Karpas-422 (cell line): Measurements from ENCODE around the gene ADAM22. TPM values are rescaled to one million over a fixed set of nuclear protein-coding genes. Genes with fewer than 3 reads are reported as not detected.
A peak's percentile ranks its signal among the peaks of the same experiment; 100 is the strongest.
"Not testable (repeated sequence)": the region's sequence is repeated elsewhere in the genome, so short reads cannot be mapped to it uniquely, and the experiment has no call there.

Source experiments
- DNase-seq: peaks from one replicate; pipeline ENCODE4 v3.0.0-alpha.2; 2015
- H2AFZ ChIP-seq: fragments of 200-600 bp; sonication (generic); 2 replicates; pipeline ENCODE4 v1.6.1; 2014; ENCODE audit warnings: antibody characterized with exemption, low read length, mixed read lengths
- H3K27ac ChIP-seq: fragments of 200-600 bp; sonication (generic); 2 replicates; pipeline ENCODE4 v1.5.1; 2014; ENCODE audit warnings: mild to moderate bottlenecking, low read length, moderate library complexity
- H3K27me3 ChIP-seq: fragments of 200-600 bp; sonication (generic); 2 replicates; pipeline ENCODE4 v1.6.1; 2014; ENCODE audit warnings: low read length, mixed read lengths
- H3K36me3 ChIP-seq: fragments of 200-600 bp; sonication (generic); 2 replicates; pipeline ENCODE4 v1.6.1; 2014; ENCODE audit warnings: low read length, mixed read lengths; ENCODE audit not compliant: insufficient read depth
- H3K4me1 ChIP-seq: fragments of 200-600 bp; sonication (generic); 2 replicates; pipeline ENCODE4 v1.6.1; 2014; ENCODE audit warnings: mild to moderate bottlenecking, low read length, mixed read lengths
- H3K4me2 ChIP-seq: fragments of 200-600 bp; sonication (generic); 2 replicates; pipeline ENCODE4 v1.6.1; 2014; ENCODE audit warnings: low read length, low read depth, mild to moderate bottlenecking; ENCODE audit not compliant: poor library complexity, severe bottlenecking
- H3K4me3 ChIP-seq: fragments of 200-600 bp; sonication (generic); 2 replicates; pipeline ENCODE4 v1.5.1; 2014; ENCODE audit warnings: mild to moderate bottlenecking, antibody characterized with exemption, low read length, mixed read lengths
- H3K79me2 ChIP-seq: fragments of 200-600 bp; sonication (generic); 2 replicates; pipeline ENCODE4 v1.6.1; 2014; ENCODE audit warnings: mild to moderate bottlenecking, low read length, mixed read lengths
- H3K9ac ChIP-seq: fragments of 200-600 bp; sonication (generic); 2 replicates; pipeline ENCODE4 v1.6.0; 2014; ENCODE audit warnings: low read length
- H3K9me2 ChIP-seq: fragments of 200-600 bp; sonication (generic), shearing (Covaris generic); replicated peaks from 2 replicates; pipeline ENCODE4 v1.6.0; 2014; ENCODE audit warnings: mild to moderate bottlenecking, low read length, moderate library complexity; ENCODE audit not compliant: insufficient read depth
- H3K9me3 ChIP-seq: fragments of 300-700, 200-600 bp; sonication (generic); 2 replicates; pipeline ENCODE4 v1.6.1; 2014; ENCODE audit warnings: low read length, mixed read lengths
- H4K20me1 ChIP-seq: fragments of 200-600 bp; sonication (generic); 2 replicates; pipeline ENCODE4 v1.6.1; 2014; ENCODE audit warnings: mild to moderate bottlenecking, antibody characterized with exemption, low read length, low read depth; ENCODE audit not compliant: insufficient read depth
- total RNA-seq: library from RNA; depleted of rRNA; stranded (reverse); fragments of >200 nt; shearing (Covaris generic); gene quantifications from 2 replicates; pipeline ENCODE4 v1.2.3, GENCODE V29; 2014; ENCODE audit warnings: low replicate concordance

Gene ADAM22
- total RNA-seq, 1 experiment from 2014 or later, result 6.1 TPM

DNA sequence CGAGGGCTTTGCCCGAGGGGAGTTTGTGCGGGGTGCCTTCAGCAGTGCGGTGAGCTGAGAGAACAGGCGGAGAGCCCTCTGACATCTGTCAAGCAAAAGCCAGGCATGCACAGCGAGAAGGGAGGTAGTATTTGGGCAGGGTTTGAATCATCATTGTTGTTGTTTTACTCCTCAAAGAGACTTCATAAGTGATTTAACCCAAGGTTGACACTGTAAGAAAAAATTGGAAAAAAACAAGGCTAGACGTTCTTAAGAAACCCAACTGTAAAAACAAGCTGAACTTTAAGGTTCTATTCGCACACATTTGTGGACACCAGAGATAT is 1.3 kb downstream of the ADAM22 start:
- Histone ChIP-seq H3K4me3 (peak overlapping the region; percentile 66; the same call in 1 of the 2 replicates), H3K9me3 (no peaks in the 10 kb centered on the region), H2AFZ (peak overlapping the region; percentile 94; the same call in 1 of the 2 replicates), H3K27ac (no peak overlapping the region), H3K79me2 (no peaks in the 10 kb centered on the region), H3K4me2 (peak overlapping the region; percentile 72), H4K20me1 (no peaks in the 10 kb centered on the region), H3K4me1 (peaks cover 14% of the 10 kb centered on the region), H3K9me2 (no peaks in the 10 kb centered on the region), H3K36me3 (no peaks in the 10 kb centered on the region), H3K9ac (no peak overlapping the region), H3K27me3 (no peaks in the 10 kb centered on the region)
- no peak for DNase-seq

DNA sequence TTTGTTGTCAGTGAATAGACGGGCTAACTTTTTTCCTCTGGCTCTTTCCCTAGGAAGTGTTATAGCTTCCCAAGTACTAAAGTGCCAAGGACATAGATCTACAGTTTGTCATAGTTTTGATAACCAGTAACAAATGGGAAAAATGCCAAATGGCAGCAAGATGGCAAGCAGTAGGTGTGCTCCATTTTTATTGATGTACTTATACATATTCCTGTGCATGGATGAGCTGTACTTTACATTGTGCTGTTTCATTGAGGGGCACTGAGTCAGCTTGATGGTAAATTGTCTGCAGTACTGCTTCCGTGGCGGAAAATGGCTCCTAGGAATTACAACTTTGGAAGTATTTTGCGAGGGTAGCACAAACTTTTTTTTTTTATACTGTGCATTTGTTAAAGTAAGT is 7.1 kb downstream of the ADAM22 start:
- H3K27me3 ChIP-seq, result no peaks in the 10 kb centered on the region
- H3K36me3 ChIP-seq, result no peaks in the 10 kb centered on the region
- H3K9ac ChIP-seq, result no peak overlapping the region
- no peaks in the 10 kb centered on the region for H3K9me2 ChIP-seq
- no peaks in the 10 kb centered on the region for H4K20me1 ChIP-seq
- no peaks in the 10 kb centered on the region for H3K9me3 ChIP-seq
- H2AFZ ChIP-seq, result no peak overlapping the region
- no peak overlapping the region for H3K4me2 ChIP-seq
- H3K79me2 ChIP-seq, result no peaks in the 10 kb centered on the region
- no peak for DNase-seq
- H3K4me3 ChIP-seq, result no peak overlapping the region
- H3K4me1 ChIP-seq, result no peaks in the 10 kb centered on the region
- H3K27ac ChIP-seq, result no peak overlapping the region

DNA sequence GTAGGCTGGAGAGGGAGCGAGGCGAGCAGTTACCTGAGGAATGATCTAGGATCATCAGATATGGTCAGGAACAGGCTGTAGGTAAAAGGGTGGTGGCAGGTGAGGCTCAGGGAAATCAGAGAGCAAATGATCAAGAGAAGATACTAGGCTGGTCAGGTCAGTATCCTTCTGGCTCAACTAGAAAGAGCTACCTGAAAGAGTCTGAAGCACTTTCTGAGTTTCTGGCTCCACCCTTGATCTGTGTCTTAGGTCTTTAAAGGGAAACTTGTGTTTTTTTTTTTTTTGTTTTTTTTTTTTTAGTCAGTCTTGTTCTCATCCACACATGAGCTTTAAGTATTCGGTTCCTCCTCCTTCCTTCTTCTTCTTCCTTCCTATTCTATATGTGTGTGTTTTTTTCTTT is 10.5 kb downstream of the ADAM22 start:
- Histone ChIP-seq H3K36me3 (no peaks in the 10 kb centered on the region), H3K27me3 (no peaks in the 10 kb centered on the region), H2AFZ (no peak overlapping the region), H4K20me1 (no peaks in the 10 kb centered on the region), H3K9ac (no peak overlapping the region), H3K27ac (no peak overlapping the region), H3K79me2 (no peaks in the 10 kb centered on the region), H3K4me2 (no peak overlapping the region), H3K4me3 (no peak overlapping the region), H3K4me1 (no peaks in the 10 kb centered on the region), H3K9me3 (no peaks in the 10 kb centered on the region), H3K9me2 (no peaks in the 10 kb centered on the region)
- no peak for DNase-seq

DNA sequence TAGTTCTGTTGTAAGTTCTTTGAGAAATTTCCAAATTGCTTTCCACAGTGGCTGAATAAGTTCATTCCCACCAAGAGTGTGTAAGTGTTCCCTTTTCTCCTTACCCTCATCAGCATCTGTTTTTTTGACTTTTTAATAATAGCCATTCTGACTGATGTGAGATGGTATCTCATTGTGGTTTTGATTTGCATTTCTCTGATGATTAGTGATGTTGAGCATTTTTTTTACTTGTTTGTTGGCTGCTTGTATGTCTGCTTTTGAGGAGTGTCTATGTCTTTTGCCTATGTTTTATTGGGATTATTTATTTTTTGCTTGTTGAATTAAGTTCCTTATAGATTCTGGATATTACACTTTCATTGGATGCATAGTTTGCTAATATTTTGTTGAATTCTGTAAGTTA is 11.9 kb downstream of the ADAM22 start:
- H4K20me1 ChIP-seq, H2AFZ ChIP-seq, H3K4me2 ChIP-seq, DNase-seq, H3K36me3 ChIP-seq, H3K9me2 ChIP-seq, H3K4me3 ChIP-seq, H3K27me3 ChIP-seq, H3K9ac ChIP-seq, H3K79me2 ChIP-seq, H3K4me1 ChIP-seq, H3K9me3 ChIP-seq, H3K27ac ChIP-seq: not testable (repeated sequence)

DNA sequence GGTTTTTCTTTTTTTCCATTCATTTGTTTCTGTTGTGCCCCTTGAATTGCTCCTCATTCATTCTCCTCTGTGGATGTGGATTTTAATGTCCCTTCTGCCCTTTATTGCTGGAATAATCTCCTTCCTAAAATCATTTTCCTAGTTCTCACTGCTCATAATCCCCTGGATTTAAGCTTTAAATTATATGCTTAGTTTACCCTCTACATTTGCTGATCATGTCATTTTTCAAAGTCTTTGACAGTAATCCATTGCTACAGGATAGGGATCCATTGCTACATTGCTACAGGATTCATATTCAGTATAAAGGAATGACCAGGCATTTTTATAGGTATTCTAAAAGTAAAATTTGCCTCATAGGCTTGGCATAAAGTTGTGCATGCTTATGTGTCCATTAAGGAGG is 14.3 kb downstream of the ADAM22 start:
- no peak for DNase-seq
- no peaks in the 10 kb centered on the region for H3K27me3 ChIP-seq
- H3K9ac ChIP-seq, result no peak overlapping the region
- no peak overlapping the region for H3K4me3 ChIP-seq
- no peak overlapping the region for H3K4me2 ChIP-seq
- no peak overlapping the region for H3K27ac ChIP-seq
- no peaks in the 10 kb centered on the region for H3K36me3 ChIP-seq
- no peaks in the 10 kb centered on the region for H3K9me3 ChIP-seq
- H3K9me2 ChIP-seq, result no peaks in the 10 kb centered on the region
- no peaks in the 10 kb centered on the region for H3K79me2 ChIP-seq
- no peaks in the 10 kb centered on the region for H4K20me1 ChIP-seq
- no peaks in the 10 kb centered on the region for H3K4me1 ChIP-seq
- no peak overlapping the region for H2AFZ ChIP-seq

DNA sequence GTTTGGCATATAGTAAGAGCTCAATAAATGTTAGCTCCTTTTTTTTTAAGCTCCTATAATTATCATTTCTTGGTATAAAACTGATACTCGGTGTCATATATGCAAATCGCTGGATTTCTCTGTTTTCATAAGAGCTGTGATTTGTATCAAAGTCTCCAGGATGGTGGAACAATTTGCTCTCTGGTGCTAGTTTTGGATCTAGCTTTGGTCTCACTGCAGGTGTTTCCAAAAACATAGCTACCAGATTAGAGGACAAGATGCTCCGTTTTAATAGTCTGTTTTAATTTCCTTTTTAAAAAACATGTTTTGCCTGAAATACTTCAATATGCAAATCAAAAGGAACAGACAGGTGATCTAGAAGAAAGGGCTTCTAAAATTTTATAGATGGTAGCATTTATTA is 25.3 kb downstream of the ADAM22 start:
- H3K9ac ChIP-seq, result no peak overlapping the region
- no peak overlapping the region for H3K4me3 ChIP-seq
- H3K27me3 ChIP-seq, result no peaks in the 10 kb centered on the region
- H3K4me2 ChIP-seq, result no peak overlapping the region
- no peaks in the 10 kb centered on the region for H3K9me2 ChIP-seq
- no peaks in the 10 kb centered on the region for H3K79me2 ChIP-seq
- no peaks in the 10 kb centered on the region for H4K20me1 ChIP-seq
- no peak overlapping the region for H3K27ac ChIP-seq
- H3K9me3 ChIP-seq, result no peaks in the 10 kb centered on the region
- DNase-seq, result no peak
- no peaks in the 10 kb centered on the region for H3K36me3 ChIP-seq
- H3K4me1 ChIP-seq, result no peaks in the 10 kb centered on the region
- H2AFZ ChIP-seq, result no peak overlapping the region

DNA sequence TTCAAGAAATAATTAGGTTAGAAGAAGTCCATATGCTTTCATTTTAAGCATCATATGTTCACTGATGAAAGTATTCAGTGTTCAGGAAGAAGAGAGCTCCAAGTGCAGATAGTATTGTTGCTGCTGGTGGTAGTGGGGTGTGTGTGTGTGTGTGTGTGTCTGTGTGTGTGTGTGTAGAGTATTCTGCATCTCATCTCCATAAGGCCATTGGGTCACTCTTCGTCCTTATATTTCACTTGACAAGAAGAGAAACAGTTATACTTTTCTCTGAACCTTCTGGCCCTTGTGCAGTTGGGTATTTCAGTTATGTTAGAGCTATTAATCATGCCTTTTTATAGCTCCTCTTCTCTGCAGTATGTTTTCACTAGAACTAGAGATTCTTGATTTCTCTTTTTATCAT is 26.2 kb downstream of the ADAM22 start:
- Histone ChIP-seq H3K27me3 (no peaks in the 10 kb centered on the region), H3K4me2 (no peak overlapping the region), H4K20me1 (no peaks in the 10 kb centered on the region), H3K36me3 (no peaks in the 10 kb centered on the region), H2AFZ (no peak overlapping the region), H3K9ac (no peak overlapping the region), H3K9me3 (no peaks in the 10 kb centered on the region), H3K79me2 (no peaks in the 10 kb centered on the region), H3K4me3 (no peak overlapping the region), H3K4me1 (no peaks in the 10 kb centered on the region), H3K27ac (no peak overlapping the region), H3K9me2 (no peaks in the 10 kb centered on the region)
- DNase-seq, result no peak

DNA sequence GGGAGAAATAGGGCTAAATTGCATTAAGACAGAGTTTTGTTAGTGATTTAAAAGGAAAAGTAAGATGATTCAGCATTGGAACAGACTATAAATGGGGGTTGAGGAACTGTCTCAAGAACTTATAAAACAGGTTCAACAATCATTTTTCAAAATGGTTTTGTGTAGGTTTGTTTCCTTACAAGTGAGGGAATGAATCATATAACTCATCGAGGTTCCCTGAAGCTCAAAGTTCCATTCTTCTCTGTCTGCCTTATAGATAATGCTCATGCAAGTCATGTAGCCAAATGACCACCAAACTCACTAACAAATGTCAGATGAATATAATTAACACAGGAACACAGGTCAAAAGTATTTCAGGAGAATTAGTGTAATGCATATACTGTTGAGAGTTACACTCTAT is 27.7 kb downstream of the ADAM22 start:
- H3K79me2 ChIP-seq, result no peaks in the 10 kb centered on the region
- H3K4me1 ChIP-seq, result no peaks in the 10 kb centered on the region
- DNase-seq, result no peak
- no peak overlapping the region for H3K4me2 ChIP-seq
- H3K4me3 ChIP-seq, result no peak overlapping the region
- H3K9me3 ChIP-seq, result no peaks in the 10 kb centered on the region
- no peaks in the 10 kb centered on the region for H3K9me2 ChIP-seq
- H3K27me3 ChIP-seq, result no peaks in the 10 kb centered on the region
- H4K20me1 ChIP-seq, result no peaks in the 10 kb centered on the region
- no peak overlapping the region for H3K9ac ChIP-seq
- H3K36me3 ChIP-seq, result no peaks in the 10 kb centered on the region
- H3K27ac ChIP-seq, result no peak overlapping the region
- H2AFZ ChIP-seq, result no peak overlapping the region

DNA sequence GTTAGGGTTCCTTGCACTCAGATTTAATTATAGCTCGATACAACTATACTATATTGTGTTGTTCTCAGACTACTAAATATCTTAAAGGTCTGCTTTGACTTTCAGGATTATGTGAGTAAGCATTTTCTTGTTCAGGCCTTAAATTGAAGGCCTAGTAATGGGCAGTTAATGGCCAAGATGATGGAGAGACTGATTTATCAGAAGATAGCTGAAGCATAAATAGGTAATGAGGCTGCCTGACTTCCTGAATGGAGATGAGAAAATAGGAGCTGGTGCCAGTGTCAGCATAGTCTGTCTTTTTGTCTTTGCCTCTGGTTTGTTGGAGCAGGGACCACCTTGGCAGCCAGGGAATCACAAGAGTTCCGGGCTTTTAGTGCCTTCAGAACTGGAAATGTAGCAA is 32.2 kb downstream of the ADAM22 start:
- DNase-seq, result no peak
- Histone ChIP-seq H3K79me2 (no peaks in the 10 kb centered on the region), H4K20me1 (no peaks in the 10 kb centered on the region), H3K36me3 (no peaks in the 10 kb centered on the region), H3K9me3 (no peaks in the 10 kb centered on the region), H2AFZ (no peak overlapping the region), H3K27ac (no peak overlapping the region), H3K9me2 (no peaks in the 10 kb centered on the region), H3K27me3 (no peaks in the 10 kb centered on the region), H3K4me2 (no peak overlapping the region), H3K4me3 (no peak overlapping the region), H3K4me1 (no peaks in the 10 kb centered on the region), H3K9ac (no peak overlapping the region)
